Erythroblast (primary cell): Measurements from ENCODE around the gene TOP3B.

Experiments used
- GATA1 ChIP-seq: IDR thresholded peaks from 2 replicates; pipeline ENCODE4 v1.6.1; 2011; ENCODE audit warnings: low read depth, mild to moderate bottlenecking, control low read depth, low read length, moderate library complexity
- POLR2A ChIP-seq: IDR thresholded peaks from 2 replicates; pipeline ENCODE4 v1.6.1; 2011; ENCODE audit warnings: mild to moderate bottlenecking, low read length

- no peak for TF ChIP-seq POLR2A
- no peak for TF ChIP-seq GATA1
These were observed 31.7 kb upstream of the TOP3B start for GRCh38 chr22:22014285-22014659.
